ENCODE measurements around the gene ASIC1.

The ASIC1 gene

GRCh38 chr12:50119387-50119786, 62.0 kb downstream of the ASIC1 start:
- H3K27me3 Mint-ChIP-seq = no peaks in the 10 kb centered on the region
- DNase-seq (no peak), ATAC-seq (no peak)
- peaks cover 31% of the 10 kb centered on the region for H3K4me1 Mint-ChIP-seq
- H3K4me3 Mint-ChIP-seq = no peak overlapping the region
- no peaks in the 10 kb centered on the region for H3K9me3 Mint-ChIP-seq
- H3K27ac Mint-ChIP-seq = peak overlapping the region; percentile 61 to 91

- no peak for DNase-seq
- H3K27me3 Mint-ChIP-seq = no peaks in the 10 kb centered on the region
- peaks cover 35% of the 10 kb centered on the region for H3K4me1 Mint-ChIP-seq
- no peak for ATAC-seq
- H3K4me3 Mint-ChIP-seq = no peak overlapping the region
- H3K9me3 Mint-ChIP-seq = no peaks in the 10 kb centered on the region
- no peak overlapping the region for H3K27ac Mint-ChIP-seq
Observed at GRCh38 chr12:50120521-50120920, 63.1 kb downstream of the ASIC1 start.

GRCh38 chr12:50120953-50121352, 63.6 kb downstream of the ASIC1 start:
- H3K27ac Mint-ChIP-seq = no peak overlapping the region
- H3K4me3 Mint-ChIP-seq = no peak overlapping the region
- ATAC-seq (no peak), DNase-seq (no peak)
- H3K4me1 Mint-ChIP-seq = peaks cover 35% of the 10 kb centered on the region
- H3K27me3 Mint-ChIP-seq = no peaks in the 10 kb centered on the region
- H3K9me3 Mint-ChIP-seq = no peaks in the 10 kb centered on the region

- ATAC-seq (no peak), DNase-seq (no peak)
- no peaks in the 10 kb centered on the region for H3K9me3 Mint-ChIP-seq
- H3K27me3 Mint-ChIP-seq = no peaks in the 10 kb centered on the region
- H3K4me1 Mint-ChIP-seq = peaks cover 29% of the 10 kb centered on the region
- no peak overlapping the region for H3K4me3 Mint-ChIP-seq
- H3K27ac Mint-ChIP-seq = peak overlapping the region in 1 of 2 donors; percentile 41
Observed at GRCh38 chr12:50121641-50122040, 64.2 kb downstream of the ASIC1 start.

GRCh38 chr12:50123203-50123602, 65.8 kb downstream of the ASIC1 start:
- H3K27me3 Mint-ChIP-seq = no peaks in the 10 kb centered on the region
- H3K9me3 Mint-ChIP-seq = no peaks in the 10 kb centered on the region
- no peak overlapping the region for H3K4me3 Mint-ChIP-seq
- DNase-seq = no peak
- H3K27ac Mint-ChIP-seq = no peak overlapping the region
- peaks cover 28% of the 10 kb centered on the region for H3K4me1 Mint-ChIP-seq
- ATAC-seq = no peak

- H3K27me3 Mint-ChIP-seq = no peaks in the 10 kb centered on the region
- DNase-seq = no peak
- H3K27ac Mint-ChIP-seq = no peak overlapping the region
Observed at GRCh38 chr12:50127546-50127945, 70.2 kb downstream of the ASIC1 start.

GRCh38 chr12:50129290-50129689, 71.9 kb downstream of the ASIC1 start:
- no peaks in the 10 kb centered on the region for H3K9me3 Mint-ChIP-seq
- no peak overlapping the region for H3K27ac Mint-ChIP-seq
- ATAC-seq = no peak

More at GRCh38 chr12:50127546-50127945, 70.2 kb downstream of the ASIC1 start:
- Mint-ChIP-seq H3K4me3 (no peak overlapping the region), H3K4me1 (peaks cover 30% of the 10 kb centered on the region), H3K9me3 (no peaks in the 10 kb centered on the region)
- ATAC-seq = no peak

GRCh38 chr12:50132505-50133135, 75.2 kb downstream of the ASIC1 start:
- Mint-ChIP-seq H3K27ac (peak overlapping the region in 1 of 2 donors; percentile 3), H3K4me1 (peaks cover 11% of the 10 kb centered on the region), H3K9me3 (no peaks in the 10 kb centered on the region), H3K4me3 (no peak overlapping the region), H3K27me3 (no peaks in the 10 kb centered on the region)
- ATAC-seq (no peak), DNase-seq (no peak)

More at GRCh38 chr12:50129290-50129689, 71.9 kb downstream of the ASIC1 start:
- no peak for DNase-seq
- Mint-ChIP-seq H3K27me3 (no peaks in the 10 kb centered on the region), H3K4me1 (peaks cover 31% of the 10 kb centered on the region), H3K4me3 (no peak overlapping the region)

Data from stimulated activated naive CD8-positive, alpha-beta T cell treated with anti-CD3 and anti-CD28 coated beads, Interleukin-15, amount 100 ng/mL, for 72 hours (primary cell).